SU-DHL-6 (cell line): ENCODE measurements around the gene MORF4L2.

ENCODE experiments used
- EZH2phosphoT487 ChIP-seq: fragments of 200-600 bp; sonication (generic), shearing (Covaris generic); conservative IDR thresholded peaks from 2 replicates; pipeline ENCODE4 v1.6.1; 2018; ENCODE audit warnings: mild to moderate bottlenecking, antibody characterized with exemption, low read length, moderate library complexity, mixed read lengths
- TF ChIP-seq, protein P1 (sequence below): fragments of 200-600 bp; sonication (generic); IDR thresholded peaks from one replicate; pipeline ENCODE4 v1.5.1; 2017; ENCODE audit warnings: antibody characterized with exemption, mild to moderate bottlenecking, low read length, moderate library complexity; ENCODE audit not compliant: insufficient read depth, poor library complexity, severe bottlenecking

DNA sequence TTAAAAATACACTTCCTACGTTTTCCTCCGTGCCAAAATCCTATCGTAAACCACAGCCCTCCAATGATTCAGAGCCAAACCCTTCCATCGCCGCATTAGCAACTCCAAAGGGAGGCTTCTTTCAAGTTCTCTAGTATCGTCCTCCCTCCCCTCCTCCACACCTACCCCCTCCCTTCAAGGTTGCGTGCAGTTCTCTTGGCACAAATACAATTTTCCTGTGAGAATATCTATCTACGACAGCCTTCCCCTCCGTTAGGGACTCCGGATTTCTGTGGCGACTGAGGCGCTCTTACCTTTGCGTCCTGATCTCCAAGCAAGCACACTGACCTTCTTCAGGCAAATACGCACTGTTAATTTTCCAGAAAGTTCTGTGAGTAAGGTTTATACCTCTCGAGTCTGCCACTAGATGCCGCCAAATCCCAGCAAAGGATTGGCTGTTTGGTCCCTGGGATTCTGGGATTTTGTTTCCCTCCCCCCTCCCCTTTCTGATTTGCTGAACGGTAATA, 1.2 kb upstream of the MORF4L2 start:
- TF ChIP-seq, protein P1, sequence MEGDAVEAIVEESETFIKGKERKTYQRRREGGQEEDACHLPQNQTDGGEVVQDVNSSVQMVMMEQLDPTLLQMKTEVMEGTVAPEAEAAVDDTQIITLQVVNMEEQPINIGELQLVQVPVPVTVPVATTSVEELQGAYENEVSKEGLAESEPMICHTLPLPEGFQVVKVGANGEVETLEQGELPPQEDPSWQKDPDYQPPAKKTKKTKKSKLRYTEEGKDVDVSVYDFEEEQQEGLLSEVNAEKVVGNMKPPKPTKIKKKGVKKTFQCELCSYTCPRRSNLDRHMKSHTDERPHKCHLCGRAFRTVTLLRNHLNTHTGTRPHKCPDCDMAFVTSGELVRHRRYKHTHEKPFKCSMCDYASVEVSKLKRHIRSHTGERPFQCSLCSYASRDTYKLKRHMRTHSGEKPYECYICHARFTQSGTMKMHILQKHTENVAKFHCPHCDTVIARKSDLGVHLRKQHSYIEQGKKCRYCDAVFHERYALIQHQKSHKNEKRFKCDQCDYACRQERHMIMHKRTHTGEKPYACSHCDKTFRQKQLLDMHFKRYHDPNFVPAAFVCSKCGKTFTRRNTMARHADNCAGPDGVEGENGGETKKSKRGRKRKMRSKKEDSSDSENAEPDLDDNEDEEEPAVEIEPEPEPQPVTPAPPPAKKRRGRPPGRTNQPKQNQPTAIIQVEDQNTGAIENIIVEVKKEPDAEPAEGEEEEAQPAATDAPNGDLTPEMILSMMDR, result peak; percentile 21
- TF ChIP-seq EZH2phosphoT487, result no peak
